GM06990 (cell line): Measurements from ENCODE around the gene MS4A4A.

ENCODE experiments used
- DNase-seq: peaks from one replicate; pipeline ENCODE4 v3.0.0-alpha.2; 2011; ENCODE audit not compliant: insufficient read length; ENCODE audit errors: extremely low read depth
- H3K27me3 ChIP-seq: replicated peaks from 2 replicates; pipeline ENCODE4 v1.6.0; 2011; ENCODE audit warnings: low read length; ENCODE audit not compliant: control insufficient read depth, insufficient read depth
- H3K36me3 ChIP-seq: 2 replicates; pipeline ENCODE4 v1.5.1; 2011; ENCODE audit warnings: low read length; ENCODE audit not compliant: control insufficient read depth, insufficient read depth
- H3K4me3 ChIP-seq: replicated peaks from 2 replicates; pipeline ENCODE4 v1.5.1; 2011; ENCODE audit warnings: low read depth, mild to moderate bottlenecking, control low read depth, low read length
- CTCF ChIP-seq: IDR thresholded peaks from 2 replicates; pipeline ENCODE4 v1.5.1; 2011; ENCODE audit warnings: low read length, control low read depth, mild to moderate bottlenecking, inconsistent platforms; ENCODE audit not compliant: insufficient read depth, poor library complexity, severe bottlenecking

Gene MS4A4A

DNA sequence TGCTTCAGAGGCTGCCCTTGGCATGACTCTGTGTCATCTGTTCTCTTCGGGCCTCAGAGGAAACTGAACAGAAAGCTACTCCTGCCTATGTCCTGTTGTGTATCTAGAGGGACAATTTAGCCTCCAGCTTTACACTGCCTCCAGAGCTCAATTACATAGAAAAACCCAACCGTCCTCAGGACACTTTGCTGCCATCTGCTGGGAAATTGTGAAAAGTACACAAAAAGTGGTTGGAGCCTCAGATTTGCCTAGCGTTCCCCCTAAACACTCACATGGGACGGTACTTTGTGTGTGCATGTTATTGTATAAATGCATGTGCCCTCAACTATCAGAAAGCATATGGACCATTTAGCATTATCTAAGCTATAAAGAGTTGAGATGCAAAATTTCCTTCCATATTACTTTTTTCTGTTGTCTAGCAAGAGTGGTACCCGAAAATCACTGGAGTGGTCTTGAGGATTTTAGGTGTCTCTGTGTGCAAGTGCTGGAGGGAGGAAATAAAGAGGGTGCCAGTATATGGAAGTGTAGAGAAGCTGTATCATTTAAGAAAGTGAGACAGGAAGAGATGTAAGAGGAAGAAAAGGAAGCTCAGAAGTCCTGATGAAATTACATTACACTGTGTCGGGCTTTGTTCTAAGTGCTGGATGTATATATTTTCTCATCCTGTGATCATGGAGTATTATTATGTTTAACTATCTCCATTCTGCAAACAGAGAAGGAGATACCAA is 28.8 kb upstream of the MS4A4A start:
- H3K27me3 ChIP-seq: no peaks in the 10 kb centered on the region
- TF ChIP-seq CTCF: peak; percentile 46
- no peaks in the 10 kb centered on the region for H3K36me3 ChIP-seq
- H3K4me3 ChIP-seq: no peak overlapping the region
- DNase-seq: peak; percentile 26

GRCh38 chr11:60252213-60253108 is 28.0 kb upstream of the MS4A4A start:
- no peak overlapping the region for H3K4me3 ChIP-seq
- DNase-seq: no peak
- H3K36me3 ChIP-seq: no peaks in the 10 kb centered on the region
- TF ChIP-seq CTCF: no peak
- H3K27me3 ChIP-seq: no peaks in the 10 kb centered on the region

DNA sequence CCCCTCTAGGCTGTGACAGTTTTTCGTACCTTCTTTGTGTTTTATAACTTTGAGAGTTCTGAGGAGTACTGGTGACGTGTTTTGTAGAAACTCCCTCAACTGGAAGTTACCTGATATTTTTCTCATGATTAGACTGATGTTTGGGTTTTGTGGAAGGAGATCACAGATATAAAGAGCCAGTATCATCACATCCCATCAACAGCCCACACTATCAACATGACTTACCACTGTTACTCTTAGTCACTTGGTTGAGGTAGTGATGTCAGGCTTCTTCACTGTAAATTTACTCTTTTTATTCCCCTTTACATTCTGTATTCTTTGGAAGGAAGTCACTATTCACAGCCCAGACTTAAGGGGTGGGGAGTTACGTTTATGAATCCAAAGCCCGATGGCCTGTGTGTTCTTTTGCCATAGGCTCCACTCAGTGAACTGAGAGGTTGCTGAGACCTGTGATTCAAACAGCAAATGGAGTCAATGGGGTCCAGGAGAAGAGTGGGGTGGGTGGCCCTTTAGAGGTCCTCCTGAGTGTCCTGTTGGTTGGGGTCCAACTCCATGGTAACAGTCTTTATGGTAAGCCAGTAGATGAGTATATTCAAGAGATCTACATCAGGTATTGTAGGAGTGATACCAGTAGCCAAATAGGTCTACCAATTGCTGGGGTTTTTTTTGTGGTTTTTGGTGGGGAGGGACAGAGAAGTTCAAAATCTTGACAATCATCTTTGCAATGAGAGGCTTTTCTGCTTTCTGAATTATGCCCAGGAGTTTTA is 22.3 kb upstream of the MS4A4A start:
- DNase-seq: no peak
- no peak overlapping the region for H3K4me3 ChIP-seq
- no peaks in the 10 kb centered on the region for H3K36me3 ChIP-seq
- H3K27me3 ChIP-seq: no peaks in the 10 kb centered on the region; the same call in 1 of the 2 replicates
- TF ChIP-seq CTCF: no peak

DNA sequence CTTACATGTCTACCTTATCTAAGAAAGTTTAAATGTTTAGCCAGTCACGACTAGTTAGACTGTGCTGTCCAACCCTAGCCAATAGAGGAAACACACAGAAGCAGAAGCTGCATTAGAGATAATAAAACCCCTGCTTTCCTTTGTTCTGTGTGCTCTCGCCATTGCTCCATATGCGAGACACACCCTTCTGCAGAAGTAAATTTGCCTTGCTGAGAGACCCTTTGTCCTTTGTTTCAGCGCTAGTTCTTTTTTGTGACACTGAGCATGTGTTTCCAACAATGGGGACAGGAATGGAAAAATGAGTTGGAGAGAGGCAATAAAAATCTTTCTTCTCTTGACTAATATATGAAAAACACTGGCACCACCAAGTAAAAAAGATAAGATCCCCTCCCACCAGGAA is 19.5 kb upstream of the MS4A4A start:
- Histone ChIP-seq H3K27me3 (no peaks in the 10 kb centered on the region; the same call in 1 of the 2 replicates), H3K36me3 (no peaks in the 10 kb centered on the region), H3K4me3 (no peak overlapping the region)
- no peak for DNase-seq
- TF ChIP-seq CTCF: no peak

GRCh38 chr11:60263402-60263801 is 17.1 kb upstream of the MS4A4A start:
- DNase-seq: no peak
- H3K27me3 ChIP-seq: no peaks in the 10 kb centered on the region; the same call in 1 of the 2 replicates
- H3K36me3 ChIP-seq: no peaks in the 10 kb centered on the region
- no peak for TF ChIP-seq CTCF
- no peak overlapping the region for H3K4me3 ChIP-seq
